Muscle of arm (tissue), 12 donors: ENCODE results near the gene WASF3. TPM values are rescaled to one million over a fixed set of nuclear protein-coding genes. Genes with fewer than 3 reads are reported as not detected.
"Not testable (repeated sequence)": the region's sequence is repeated elsewhere in the genome, so short reads cannot be mapped to it uniquely, and the experiment has no call there.

Experiments
- DNase-seq: peaks from one replicate; pipeline ENCODE4 v3.0.0-alpha.2; 2013
- polyA plus RNA-seq, 12 donors: library from polyadenylated mRNA; unstranded; fragments of 120-200 nt; gene quantifications; one replicate each; pipeline ENCODE4 v1.2.1, GENCODE V29; 2013; ENCODE audit not compliant: insufficient read length in 12 of 12

WASF3 gene
- polyA plus RNA-seq, 12 donors: 7.8 to 17.4 (median 11.7) TPM; not detected in 1

GRCh38 chr13:26711211-26711610 lies 153.7 kb downstream of the WASF3 start:
- DNase-seq: no peak

DNA sequence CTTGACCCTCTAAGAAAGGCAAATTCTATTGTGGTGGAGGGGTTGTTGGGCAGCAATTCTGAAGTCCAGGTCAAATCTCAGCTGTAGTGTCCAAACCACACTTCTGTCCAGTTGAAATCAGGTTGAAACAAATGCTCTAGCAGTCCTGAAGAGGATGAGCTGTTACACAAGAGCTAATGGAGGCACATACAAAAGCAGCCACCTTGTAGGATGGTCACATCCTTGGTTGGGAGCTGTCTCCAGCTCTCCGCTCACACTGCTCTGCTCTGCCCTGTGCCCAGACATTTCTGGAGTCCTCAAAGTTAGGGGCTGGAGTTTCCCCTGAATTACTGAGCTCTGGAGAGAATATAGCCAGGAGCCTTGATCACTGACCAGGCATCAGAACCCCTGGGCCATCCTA lies 155.9 kb downstream of the WASF3 start:
- DNase-seq: no peak

DNA sequence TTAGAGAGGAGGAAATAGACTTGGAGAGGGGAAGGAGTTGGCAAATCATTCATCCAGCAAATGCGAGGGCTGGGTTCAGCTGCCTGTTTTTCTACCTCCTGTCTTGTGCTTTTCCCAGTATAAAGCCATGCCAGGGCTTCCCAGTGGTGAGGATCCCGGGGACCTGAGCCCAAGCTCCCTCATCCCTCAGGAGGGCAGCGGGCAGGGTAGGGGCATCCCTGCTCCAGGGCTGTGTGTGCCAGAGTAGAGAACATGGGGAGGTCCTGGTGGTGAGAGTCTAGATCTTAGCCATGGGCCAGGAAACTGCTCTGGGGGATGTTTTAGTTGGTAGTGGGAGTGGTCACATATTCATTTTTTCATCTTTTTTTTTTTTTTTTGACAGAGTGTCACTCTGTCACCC lies 159.5 kb downstream of the WASF3 start:
- no peak for DNase-seq

GRCh38 chr13:26718146-26718545 lies 160.7 kb downstream of the WASF3 start:
- no peak for DNase-seq

- DNase-seq: no peak
These were observed 161.4 kb downstream of the WASF3 start for GRCh38 chr13:26718872-26719271.

GRCh38 chr13:26719356-26719945 lies 162.0 kb downstream of the WASF3 start:
- no peak for DNase-seq

DNA sequence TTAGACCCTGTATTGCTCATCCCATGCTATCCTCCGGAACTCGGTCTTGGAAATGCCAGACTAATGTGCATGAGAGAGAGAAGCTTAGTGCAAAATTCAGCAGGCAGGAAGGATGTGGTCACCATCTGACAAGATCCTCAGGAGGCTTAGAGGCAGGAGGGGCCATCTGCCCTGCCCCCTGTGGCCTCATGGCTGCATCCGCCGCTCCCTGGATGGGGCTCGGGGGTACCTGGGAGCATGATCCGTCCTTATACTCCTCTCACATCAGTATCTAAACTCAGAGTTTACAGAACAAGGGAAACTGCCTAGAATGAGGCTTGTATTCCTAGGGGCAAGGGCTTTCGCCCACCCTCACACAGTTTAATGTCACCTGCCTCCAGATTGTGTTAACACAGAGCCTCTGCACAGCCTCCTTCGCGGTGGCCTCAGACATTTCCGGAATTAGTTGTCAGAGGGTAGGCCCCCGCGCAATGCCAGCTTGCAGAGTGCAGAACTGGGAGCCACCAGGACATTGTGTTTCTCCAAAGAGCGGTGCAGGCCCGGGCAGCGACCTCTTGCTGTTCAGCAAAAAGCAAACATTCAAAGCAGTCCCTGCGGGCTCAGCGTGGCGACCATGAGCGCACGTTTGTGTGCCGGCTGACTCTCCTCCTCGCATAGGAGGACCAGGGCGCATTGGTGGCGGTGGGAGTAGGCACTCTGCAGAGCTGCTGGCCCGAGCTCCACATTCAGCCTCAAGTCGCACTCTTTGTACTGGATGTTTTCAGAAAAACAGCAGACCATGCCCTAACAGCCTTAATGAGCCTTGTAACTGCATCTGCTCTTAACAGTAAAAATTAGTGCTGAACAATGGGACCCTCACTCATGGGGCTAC lies 164.0 kb downstream of the WASF3 start:
- no peak for DNase-seq

GRCh38 chr13:26722321-26722720 lies 164.8 kb downstream of the WASF3 start:
- DNase-seq: no peak

DNA sequence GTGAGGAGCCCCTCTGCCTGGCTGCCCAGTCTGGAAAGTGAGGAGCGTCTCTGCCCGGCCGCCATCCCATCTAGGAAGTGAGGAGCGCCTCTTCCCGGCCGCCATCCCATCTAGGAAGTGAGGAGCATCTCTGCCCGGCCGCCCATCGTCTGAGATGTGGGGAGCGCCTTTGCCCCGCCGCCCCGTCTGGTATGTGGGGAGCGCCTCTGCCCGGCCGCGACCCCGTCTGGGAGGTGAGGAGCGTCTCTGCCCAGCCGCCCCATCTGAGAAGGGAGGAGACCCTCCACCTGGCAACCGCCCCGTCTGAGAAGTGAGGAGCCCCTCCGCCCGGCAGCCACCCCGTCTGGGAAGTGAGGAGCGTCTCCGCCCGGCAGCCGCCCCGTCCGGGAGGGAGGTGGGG lies 166.1 kb downstream of the WASF3 start:
- DNase-seq: not testable (repeated sequence)

DNA sequence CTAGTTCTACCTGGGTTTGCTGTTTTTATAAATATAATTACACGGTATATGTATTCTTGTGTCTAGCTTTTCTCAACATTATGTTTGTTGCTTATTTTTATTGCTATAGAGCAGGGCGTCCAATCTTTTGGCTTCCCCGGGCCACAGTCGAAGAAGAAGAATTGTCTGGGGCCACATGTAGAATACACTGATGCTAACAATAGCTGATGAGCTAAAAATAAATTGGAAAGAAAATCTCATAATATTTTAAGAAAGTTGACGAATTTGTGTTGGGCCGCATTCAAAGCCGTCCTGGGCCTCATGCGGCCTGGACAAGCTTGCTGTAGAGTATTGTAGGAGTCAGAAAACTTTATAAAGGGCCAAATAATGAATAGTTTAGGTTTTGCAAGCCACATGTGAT lies 169.2 kb downstream of the WASF3 start:
- no peak for DNase-seq

GRCh38 chr13:26727122-26727521 lies 169.6 kb downstream of the WASF3 start:
- no peak for DNase-seq

DNA sequence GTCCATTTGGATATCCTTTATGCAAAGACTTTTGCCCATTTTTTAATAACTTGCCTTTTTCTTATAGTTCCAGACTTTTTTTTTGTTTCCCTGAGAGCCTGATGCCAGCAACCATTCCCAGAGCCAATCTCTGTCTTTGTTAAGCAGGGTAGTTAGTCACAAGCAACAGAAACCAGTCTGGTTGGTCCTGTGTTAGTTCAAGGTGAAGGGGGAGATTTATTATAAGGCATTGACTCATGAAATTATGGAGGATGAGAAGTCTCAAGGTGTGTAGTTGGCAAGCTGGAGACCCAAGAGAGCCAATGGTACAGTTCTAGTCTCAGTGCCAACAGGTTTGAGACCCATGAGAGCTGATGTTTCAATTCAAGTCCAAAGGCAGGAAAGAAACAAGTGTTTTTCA lies 170.2 kb downstream of the WASF3 start:
- no peak for DNase-seq

DNA sequence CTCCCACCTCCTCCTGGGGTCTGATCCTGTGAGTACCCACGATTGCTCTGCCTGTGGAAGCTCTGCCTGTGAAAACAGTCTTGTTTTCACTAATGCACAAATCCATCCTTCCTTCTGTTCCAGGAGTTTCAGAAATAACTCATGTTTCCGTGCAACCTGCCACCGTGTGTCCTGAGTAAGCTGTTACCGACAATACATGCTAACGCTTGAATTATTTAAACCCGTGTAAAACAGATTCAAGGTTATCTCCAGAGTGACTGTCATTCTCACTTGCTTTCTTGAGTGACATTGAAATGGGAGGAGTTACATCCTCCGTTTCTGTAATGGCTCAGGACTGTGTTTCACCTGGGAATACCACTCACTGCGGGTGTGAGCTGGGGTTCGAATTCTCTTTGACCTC lies 178.2 kb downstream of the WASF3 start:
- DNase-seq: no peak

Other genes starting within 250 kb of the WASF3 start
- under 1 TPM in 10 of 12 donors, not detected in 2; 0.05 to 0.36 (median 0.13) TPM for gene GPR12, start 203.1 kb downstream of the WASF3 start, polyA plus RNA-seq